Measurements from ENCODE around the gene GABRB1.
"Not testable (repeated sequence)": the region's sequence is repeated elsewhere in the genome, so short reads cannot be mapped to it uniquely, and the experiment has no call there.

Gene GABRB1

GRCh38 chr4:47289805-47290204 is 258.4 kb downstream of the GABRB1 start:
- Histone ChIP-seq H3K4me1 (ENCODE audit: insufficient read depth, low read length) (no peaks in the 10 kb centered on the region), H3K4me3 (ENCODE audit: low read length) (no peak overlapping the region), H3K9me3 (ENCODE audit: insufficient read depth, low read depth, low read length) (peaks cover 14% of the 10 kb centered on the region; the same call in 1 of the 2 replicates), H3K27me3 (ENCODE audit: insufficient read depth, low read length) (no peaks in the 10 kb centered on the region), H3K36me3 (ENCODE audit: insufficient read depth, low read length) (no peaks in the 10 kb centered on the region), H3K27ac (ENCODE audit: low read depth, low read length) (no peak overlapping the region), H3K9ac (ENCODE audit: low read depth, low read length) (no peak overlapping the region)

- not testable (repeated sequence) for H3K4me3 ChIP-seq (ENCODE audit: low read length); H3K4me1 ChIP-seq (ENCODE audit: insufficient read depth, low read length); H3K9ac ChIP-seq (ENCODE audit: low read depth, low read length); H3K36me3 ChIP-seq (ENCODE audit: insufficient read depth, low read length); H3K27ac ChIP-seq (ENCODE audit: low read depth, low read length); H3K27me3 ChIP-seq (ENCODE audit: insufficient read depth, low read length)
- 83% methylated on average over 4 of the region's 4 CpGs for WGBS
- H3K9me3 ChIP-seq (ENCODE audit: insufficient read depth, low read depth, low read length): peaks cover 14% of the 10 kb centered on the region; the same call in 1 of the 2 replicates
Observed at GRCh38 chr4:47290873-47291272, 259.5 kb downstream of the GABRB1 start.

DNA sequence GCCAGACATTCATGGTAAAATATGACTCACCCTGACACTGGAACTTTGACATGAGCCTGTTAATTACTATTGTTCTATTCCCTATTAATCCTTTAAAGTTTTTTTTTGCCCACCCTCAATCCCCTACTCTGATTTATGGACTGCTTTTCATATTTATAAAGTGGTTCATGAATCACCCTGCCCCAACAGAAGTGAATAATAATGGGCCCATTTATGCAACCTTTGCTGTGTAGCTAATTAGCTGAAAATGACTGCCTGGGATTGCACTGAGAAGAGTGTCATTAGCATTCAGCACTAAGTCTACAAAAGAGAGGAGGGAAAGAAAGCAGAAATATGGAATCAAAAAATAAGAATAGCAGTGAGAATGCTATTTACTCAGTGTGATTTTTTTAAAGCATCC is 277.8 kb downstream of the GABRB1 start:
- H3K4me3 ChIP-seq (ENCODE audit: low read length): no peak overlapping the region
- no peak overlapping the region for H3K27ac ChIP-seq (ENCODE audit: low read depth, low read length)
- no peaks in the 10 kb centered on the region for H3K4me1 ChIP-seq (ENCODE audit: insufficient read depth, low read length)
- H3K9ac ChIP-seq (ENCODE audit: low read depth, low read length): no peak overlapping the region
- no peaks in the 10 kb centered on the region for H3K27me3 ChIP-seq (ENCODE audit: insufficient read depth, low read length)
- H3K9me3 ChIP-seq (ENCODE audit: insufficient read depth, low read depth, low read length): no peaks in the 10 kb centered on the region
- H3K36me3 ChIP-seq (ENCODE audit: insufficient read depth, low read length): no peaks in the 10 kb centered on the region

- Histone ChIP-seq H3K9me3 (ENCODE audit: insufficient read depth, low read depth, low read length) (no peaks in the 10 kb centered on the region), H3K27ac (ENCODE audit: low read depth, low read length) (no peak overlapping the region), H3K9ac (ENCODE audit: low read depth, low read length) (no peak overlapping the region), H3K36me3 (ENCODE audit: insufficient read depth, low read length) (no peaks in the 10 kb centered on the region), H3K4me3 (ENCODE audit: low read length) (no peak overlapping the region), H3K27me3 (ENCODE audit: insufficient read depth, low read length) (no peaks in the 10 kb centered on the region), H3K4me1 (ENCODE audit: insufficient read depth, low read length) (no peaks in the 10 kb centered on the region)
- WGBS: 92% methylated on average over 2 of the region's 2 CpGs
Observed at GRCh38 chr4:47312170-47312569, 280.8 kb downstream of the GABRB1 start.

- Histone ChIP-seq H3K9me3 (ENCODE audit: insufficient read depth, low read depth, low read length) (no peaks in the 10 kb centered on the region), H3K4me3 (ENCODE audit: low read length) (no peak overlapping the region), H3K27me3 (ENCODE audit: insufficient read depth, low read length) (no peaks in the 10 kb centered on the region), H3K4me1 (ENCODE audit: insufficient read depth, low read length) (no peaks in the 10 kb centered on the region), H3K9ac (ENCODE audit: low read depth, low read length) (no peak overlapping the region), H3K27ac (ENCODE audit: low read depth, low read length) (no peak overlapping the region), H3K36me3 (ENCODE audit: insufficient read depth, low read length) (no peaks in the 10 kb centered on the region)
Observed at GRCh38 chr4:47313384-47313783, 282.0 kb downstream of the GABRB1 start.

DNA sequence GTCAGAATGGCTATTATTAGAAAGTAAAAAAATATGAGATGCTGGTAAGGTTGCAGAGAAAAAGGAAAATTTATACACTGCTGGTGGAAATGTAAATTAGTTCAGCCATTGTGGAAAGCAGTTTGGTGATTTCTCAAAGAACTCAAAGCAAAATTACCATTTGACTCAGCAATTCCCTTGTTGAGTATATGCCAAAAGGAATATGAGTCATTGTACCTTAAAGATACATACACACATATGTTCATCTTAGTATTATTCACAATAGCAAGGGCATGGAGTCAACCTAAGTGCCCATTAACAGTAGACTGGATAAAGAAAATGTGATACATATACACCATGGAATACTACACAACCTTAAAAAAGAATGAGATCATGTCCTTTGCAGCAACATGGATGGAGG is 284.0 kb downstream of the GABRB1 start:
- Histone ChIP-seq H3K9me3 (ENCODE audit: insufficient read depth, low read depth, low read length) (no peaks in the 10 kb centered on the region), H3K4me3 (ENCODE audit: low read length) (no peak overlapping the region), H3K27me3 (ENCODE audit: insufficient read depth, low read length) (no peaks in the 10 kb centered on the region), H3K27ac (ENCODE audit: low read depth, low read length) (no peak overlapping the region), H3K4me1 (ENCODE audit: insufficient read depth, low read length) (no peaks in the 10 kb centered on the region), H3K9ac (ENCODE audit: low read depth, low read length) (no peak overlapping the region), H3K36me3 (ENCODE audit: insufficient read depth, low read length) (no peaks in the 10 kb centered on the region)

DNA sequence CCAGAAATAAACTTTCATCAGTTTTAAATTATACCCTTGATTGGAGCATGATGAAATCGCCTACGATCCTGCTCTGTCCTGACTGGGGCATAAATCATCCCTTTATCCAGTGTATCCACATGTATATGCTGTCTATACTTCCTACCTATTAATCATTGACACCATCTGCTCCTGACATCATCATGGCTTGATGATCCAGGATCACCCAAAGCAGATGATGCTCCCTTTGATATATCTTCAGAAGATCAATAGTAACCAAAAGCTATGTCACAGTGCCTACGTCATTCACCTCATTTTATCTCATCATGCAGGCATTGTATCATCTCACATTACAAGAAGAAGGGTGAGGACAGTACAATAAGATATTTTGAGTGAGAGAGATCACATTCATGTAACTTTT is 294.7 kb downstream of the GABRB1 start:
- no peaks in the 10 kb centered on the region for H3K36me3 ChIP-seq (ENCODE audit: insufficient read depth, low read length)
- H3K27ac ChIP-seq (ENCODE audit: low read depth, low read length): no peak overlapping the region
- no peak overlapping the region for H3K9ac ChIP-seq (ENCODE audit: low read depth, low read length)
- H3K4me1 ChIP-seq (ENCODE audit: insufficient read depth, low read length): no peaks in the 10 kb centered on the region
- no peaks in the 10 kb centered on the region for H3K27me3 ChIP-seq (ENCODE audit: insufficient read depth, low read length)
- H3K9me3 ChIP-seq (ENCODE audit: insufficient read depth, low read depth, low read length): no peaks in the 10 kb centered on the region
- no peak overlapping the region for H3K4me3 ChIP-seq (ENCODE audit: low read length)
- WGBS: 91% methylated on average over 3 of the region's 3 CpGs

- no peaks in the 10 kb centered on the region for H3K36me3 ChIP-seq (ENCODE audit: insufficient read depth, low read length)
- H3K9me3 ChIP-seq (ENCODE audit: insufficient read depth, low read depth, low read length): no peaks in the 10 kb centered on the region
- no peaks in the 10 kb centered on the region for H3K4me1 ChIP-seq (ENCODE audit: insufficient read depth, low read length)
- no peaks in the 10 kb centered on the region for H3K27me3 ChIP-seq (ENCODE audit: insufficient read depth, low read length)
- no peak overlapping the region for H3K9ac ChIP-seq (ENCODE audit: low read depth, low read length)
- no peak overlapping the region for H3K27ac ChIP-seq (ENCODE audit: low read depth, low read length)
- no peak overlapping the region for H3K4me3 ChIP-seq (ENCODE audit: low read length)
Observed at GRCh38 chr4:47330866-47331265, 299.5 kb downstream of the GABRB1 start.

GRCh38 chr4:47334652-47335051 is 303.3 kb downstream of the GABRB1 start:
- Histone ChIP-seq H3K9ac (ENCODE audit: low read depth, low read length) (no peak overlapping the region), H3K9me3 (ENCODE audit: insufficient read depth, low read depth, low read length) (no peaks in the 10 kb centered on the region), H3K27ac (ENCODE audit: low read depth, low read length) (no peak overlapping the region), H3K4me1 (ENCODE audit: insufficient read depth, low read length) (no peaks in the 10 kb centered on the region), H3K4me3 (ENCODE audit: low read length) (no peak overlapping the region), H3K27me3 (ENCODE audit: insufficient read depth, low read length) (no peaks in the 10 kb centered on the region), H3K36me3 (ENCODE audit: insufficient read depth, low read length) (no peaks in the 10 kb centered on the region)
- 96% methylated on average over 3 of the region's 3 CpGs for WGBS

GRCh38 chr4:47337893-47338292 is 306.5 kb downstream of the GABRB1 start:
- H3K36me3 ChIP-seq (ENCODE audit: insufficient read depth, low read length): no peaks in the 10 kb centered on the region
- 90% methylated on average over 2 of the region's 2 CpGs for WGBS
- H3K4me3 ChIP-seq (ENCODE audit: low read length): no peak overlapping the region
- H3K9ac ChIP-seq (ENCODE audit: low read depth, low read length): no peak overlapping the region
- no peaks in the 10 kb centered on the region for H3K27me3 ChIP-seq (ENCODE audit: insufficient read depth, low read length)
- no peak overlapping the region for H3K27ac ChIP-seq (ENCODE audit: low read depth, low read length)
- no peaks in the 10 kb centered on the region for H3K4me1 ChIP-seq (ENCODE audit: insufficient read depth, low read length)
- no peaks in the 10 kb centered on the region for H3K9me3 ChIP-seq (ENCODE audit: insufficient read depth, low read depth, low read length)

DNA sequence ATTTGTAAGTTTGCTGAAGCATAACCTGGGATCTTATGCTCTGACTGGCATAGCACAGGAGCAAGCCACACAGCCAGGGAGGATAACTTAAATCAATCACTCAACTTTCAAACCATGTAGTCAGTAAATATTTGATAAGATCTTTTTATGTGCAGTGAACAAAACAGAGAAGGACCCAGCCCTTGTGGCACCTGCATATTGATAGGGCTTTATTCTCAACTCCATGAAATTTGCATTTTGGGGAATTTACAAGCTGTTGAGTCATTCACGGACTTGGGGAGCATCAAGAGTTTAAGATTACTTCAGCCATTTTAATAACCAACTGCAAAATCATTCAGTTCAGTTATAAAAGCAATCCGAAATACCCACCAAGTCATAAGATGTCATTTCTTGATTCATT is 309.5 kb downstream of the GABRB1 start:
- H3K4me1 ChIP-seq (ENCODE audit: insufficient read depth, low read length): no peaks in the 10 kb centered on the region

GRCh38 chr4:47342796-47343195 is 311.4 kb downstream of the GABRB1 start:
- H3K9me3 ChIP-seq (ENCODE audit: insufficient read depth, low read depth, low read length): no peaks in the 10 kb centered on the region
- no peaks in the 10 kb centered on the region for H3K36me3 ChIP-seq (ENCODE audit: insufficient read depth, low read length)
- H3K9ac ChIP-seq (ENCODE audit: low read depth, low read length): no peak overlapping the region
- H3K27me3 ChIP-seq (ENCODE audit: insufficient read depth, low read length): no peaks in the 10 kb centered on the region
- 95% methylated on average over 4 of the region's 4 CpGs for WGBS
- no peaks in the 10 kb centered on the region for H3K4me1 ChIP-seq (ENCODE audit: insufficient read depth, low read length)
- H3K27ac ChIP-seq (ENCODE audit: low read depth, low read length): no peak overlapping the region
- no peak overlapping the region for H3K4me3 ChIP-seq (ENCODE audit: low read length)

More for the DNA sequence above, 309.5 kb downstream of the GABRB1 start:
- no peak overlapping the region for H3K4me3 ChIP-seq (ENCODE audit: low read length)
- H3K36me3 ChIP-seq (ENCODE audit: insufficient read depth, low read length): no peaks in the 10 kb centered on the region
- no peaks in the 10 kb centered on the region for H3K27me3 ChIP-seq (ENCODE audit: insufficient read depth, low read length)
- no peak overlapping the region for H3K27ac ChIP-seq (ENCODE audit: low read depth, low read length)
- no peaks in the 10 kb centered on the region for H3K9me3 ChIP-seq (ENCODE audit: insufficient read depth, low read depth, low read length)
- H3K9ac ChIP-seq (ENCODE audit: low read depth, low read length): no peak overlapping the region
- 90% methylated on average over 2 of the region's 2 CpGs for WGBS
